Stimulated activated CD8-positive, alpha-beta memory T cell treated with anti-CD3 and anti-CD28 coated beads, Interleukin-15, amount 100 ng/mL, for 1 hour (primary cell): ENCODE measurements around the gene EEF1A2.

Source experiments
- DNase-seq: peaks from one replicate; pipeline ENCODE4 v3.0.0-alpha.2; 2020; ENCODE audit warnings: low read depth

EEF1A2 gene

DNA sequence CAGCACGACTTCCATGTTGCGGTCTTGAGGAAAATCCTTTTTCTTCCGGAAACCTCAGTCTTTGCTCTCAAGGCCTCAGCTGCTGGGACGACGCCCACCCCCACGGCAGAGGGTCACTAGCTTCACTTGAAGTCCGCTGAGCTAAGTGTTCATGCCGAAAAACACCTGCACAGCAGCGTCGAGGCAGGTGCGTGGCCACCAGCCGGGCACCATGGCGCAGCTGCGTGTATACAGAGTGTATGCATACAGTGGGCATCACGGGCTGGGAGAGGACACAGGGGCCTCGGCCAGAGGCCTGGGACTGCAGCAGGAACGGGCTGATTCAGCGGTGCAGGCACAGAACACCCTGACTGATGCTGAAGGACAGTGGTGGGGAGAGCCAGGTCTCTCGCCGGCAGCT, 46.5 kb downstream of the EEF1A2 start:
- no peak for DNase-seq

DNA sequence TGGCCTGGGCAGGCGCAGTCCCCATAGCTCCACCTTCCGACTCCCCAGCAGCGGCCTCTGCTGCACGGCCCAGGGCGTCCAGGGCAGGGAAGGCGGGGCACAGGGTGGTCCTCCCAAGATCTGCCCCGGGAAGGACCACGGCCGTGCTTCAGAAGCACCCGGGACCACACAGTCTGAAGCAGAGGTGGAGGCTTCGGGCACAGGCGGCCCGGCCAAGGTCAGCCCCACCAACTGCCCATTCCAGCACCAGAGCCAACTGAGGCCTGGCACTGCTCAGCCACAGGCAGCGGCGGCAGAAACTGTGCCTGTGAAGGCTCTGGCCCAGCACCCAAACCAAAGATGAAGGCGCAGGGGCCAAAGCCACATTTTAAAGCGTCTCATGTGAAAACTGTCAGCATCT, 47.1 kb downstream of the EEF1A2 start:
- DNase-seq = no peak

DNA sequence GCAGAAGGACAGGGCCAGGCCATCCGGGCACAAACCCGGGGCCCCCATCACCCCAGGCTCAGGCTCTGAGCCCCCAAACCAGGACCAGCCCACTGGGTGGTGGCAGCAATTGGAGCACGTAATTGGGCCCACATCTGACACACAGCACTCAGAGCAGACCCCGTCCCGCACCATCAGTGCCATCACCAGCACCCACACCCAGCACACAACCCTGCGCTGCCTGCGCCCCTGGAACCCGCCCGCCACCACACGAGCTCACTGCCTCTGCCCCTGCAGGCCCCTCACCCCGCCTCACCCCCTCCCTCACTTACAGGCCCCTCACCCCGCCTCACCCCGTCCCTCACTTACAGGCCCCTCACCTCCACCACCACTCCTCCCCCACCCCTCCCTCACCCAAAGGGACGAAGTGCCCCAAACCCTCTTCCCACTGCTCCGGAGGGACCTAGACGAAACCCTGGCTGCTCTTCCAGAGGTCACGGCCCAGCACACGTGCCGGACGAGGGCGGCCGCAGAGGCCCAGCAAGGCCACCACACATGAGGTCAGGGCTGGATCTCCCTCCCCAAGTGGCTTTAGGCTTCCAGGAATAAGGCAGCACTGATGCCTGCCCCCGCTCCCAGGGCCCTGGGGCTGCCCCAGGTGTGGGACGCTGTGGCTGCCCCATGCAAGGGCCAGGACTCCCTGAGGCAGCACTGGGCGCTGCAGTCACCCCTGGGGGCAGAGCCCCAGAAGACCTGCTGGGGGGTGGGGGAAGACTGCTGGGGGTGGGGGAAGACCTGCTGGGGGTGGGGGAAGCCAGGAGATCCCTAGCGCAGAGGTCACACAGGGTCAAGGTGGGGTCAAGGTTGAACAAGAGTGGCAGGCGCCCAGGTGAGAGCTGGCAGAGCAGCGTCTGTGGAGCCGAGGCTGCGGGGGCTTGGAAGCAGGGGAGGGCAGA, 48.8 kb downstream of the EEF1A2 start:
- no peak for DNase-seq

DNA sequence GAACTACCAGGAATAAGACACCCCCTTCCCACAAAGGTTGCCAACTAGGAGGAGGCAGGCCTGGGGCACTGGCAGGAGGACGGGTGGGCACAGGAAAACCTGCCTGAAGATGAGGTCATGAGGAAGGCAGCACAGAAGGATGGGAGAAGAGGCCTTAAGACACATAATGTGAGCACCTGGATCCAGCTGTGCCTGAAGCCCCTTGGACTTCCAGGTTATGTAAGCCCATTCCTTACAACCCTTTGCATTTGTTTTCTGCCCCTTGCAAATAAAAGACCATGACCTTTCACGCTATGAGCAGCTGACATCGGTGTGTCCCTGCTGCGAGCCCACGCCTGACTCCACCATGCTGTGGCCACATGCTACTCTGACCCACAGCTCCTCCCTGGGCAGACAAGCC, 49.9 kb downstream of the EEF1A2 start:
- DNase-seq = no peak

DNA sequence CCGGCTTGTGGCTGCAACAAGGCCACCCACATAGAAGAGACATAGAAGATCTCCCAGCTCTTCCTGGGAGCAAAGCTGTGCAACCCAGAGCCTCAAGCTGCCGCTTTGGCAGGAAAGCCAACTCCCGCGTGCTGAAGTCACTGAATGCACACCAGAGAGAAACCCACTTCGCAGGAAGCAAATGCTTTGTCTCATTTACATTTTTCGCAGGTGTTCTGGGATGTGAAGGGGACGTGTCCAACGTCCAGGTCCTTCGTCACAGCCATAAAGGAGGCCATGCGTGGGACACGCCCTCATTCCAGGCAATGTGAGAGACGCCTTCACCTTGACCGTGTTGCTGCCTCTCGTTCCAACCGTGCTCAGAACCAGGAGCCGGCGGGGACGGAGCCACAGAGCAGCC, 50.9 kb downstream of the EEF1A2 start:
- DNase-seq = no peak

DNA sequence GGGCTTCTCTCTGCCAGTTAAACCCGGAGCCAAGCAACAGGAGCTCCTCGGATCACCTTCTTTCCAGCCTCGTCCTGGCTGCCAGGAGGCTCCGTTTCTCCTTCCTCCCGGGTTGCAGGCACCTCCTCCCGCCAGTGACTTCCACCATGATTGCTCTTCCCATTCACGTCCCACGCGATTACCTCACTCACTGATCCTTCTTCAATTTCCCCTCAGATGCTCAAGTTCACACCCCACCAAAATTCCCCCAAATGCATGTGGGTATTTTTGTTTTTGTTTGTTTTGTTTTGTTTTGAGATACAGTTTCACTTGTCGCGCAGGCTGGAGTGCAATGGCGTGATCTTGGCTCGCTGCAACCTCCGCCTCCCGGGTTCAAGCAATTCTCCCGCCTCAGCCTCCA, 51.6 kb downstream of the EEF1A2 start:
- no peak for DNase-seq

DNA sequence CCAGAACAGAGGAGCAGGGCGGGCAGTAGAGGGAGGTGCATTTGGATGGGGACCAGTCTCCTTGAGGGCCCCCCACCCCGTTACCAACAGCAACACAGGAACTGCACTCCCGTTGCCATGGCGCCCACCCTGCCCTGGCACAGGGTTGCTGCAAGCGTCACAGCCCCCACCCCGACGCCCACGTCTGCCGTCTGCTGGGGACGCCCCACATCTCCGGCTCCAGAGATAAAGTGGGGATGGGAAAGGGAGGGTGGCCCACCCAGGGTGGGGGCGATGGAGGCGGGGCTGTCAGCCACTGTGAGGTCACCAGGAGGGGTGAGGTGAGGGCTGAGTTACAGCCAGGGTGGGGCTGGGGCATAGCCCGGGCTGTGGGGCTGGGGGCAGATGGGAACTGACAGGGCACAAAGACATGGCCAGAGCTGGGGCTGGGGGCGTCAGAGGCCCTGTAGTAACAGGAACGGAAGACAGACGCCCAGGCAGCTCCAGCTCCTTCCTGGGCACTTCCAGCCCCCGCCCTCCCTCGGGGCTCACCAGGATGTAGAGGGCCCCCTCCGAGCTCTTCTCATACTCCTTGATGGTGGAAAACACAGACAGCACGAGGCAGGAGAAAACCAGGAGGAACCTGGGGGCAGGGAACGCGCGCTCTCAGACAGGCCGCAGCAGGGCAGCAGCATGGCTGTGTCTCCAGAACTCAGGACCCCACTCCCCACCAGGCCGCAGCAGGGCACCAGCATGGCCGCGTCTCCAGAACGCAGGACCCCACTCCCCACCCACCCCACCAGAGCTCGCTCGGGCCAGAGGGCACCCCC, 52.5 kb downstream of the EEF1A2 start:
- no peak for DNase-seq

DNA sequence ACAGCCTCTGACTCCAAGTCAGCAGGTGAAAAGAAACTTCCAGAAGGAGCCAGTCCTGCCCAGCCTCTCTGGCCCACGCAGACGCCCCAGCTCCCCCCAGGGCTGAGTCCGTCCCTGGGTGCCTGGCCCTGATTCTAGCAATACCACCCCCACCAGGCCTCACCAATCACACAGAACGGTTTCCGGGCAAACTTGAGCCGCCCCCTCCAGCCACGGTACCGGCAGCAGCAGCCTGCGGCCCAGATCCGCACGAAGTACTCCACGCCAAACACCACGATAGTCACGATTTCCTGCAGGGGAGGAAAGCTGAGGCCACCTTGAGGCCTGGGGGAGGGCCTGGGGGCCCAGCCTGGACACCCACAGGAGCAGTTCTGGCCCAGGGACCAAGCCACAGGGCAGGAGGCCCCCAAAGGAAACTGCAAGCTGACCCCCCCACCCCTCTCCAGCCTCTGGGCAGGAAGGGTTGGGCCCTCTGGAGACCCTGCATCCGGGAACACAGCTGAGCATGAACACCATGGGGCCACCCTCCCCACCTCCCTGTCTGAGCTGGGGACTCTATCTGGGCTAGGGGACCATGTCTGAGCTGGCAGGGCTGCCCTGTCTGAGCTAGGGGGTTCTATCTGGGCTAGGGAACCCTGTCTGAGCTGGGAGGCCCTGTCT, 53.7 kb downstream of the EEF1A2 start:
- no peak for DNase-seq

DNA sequence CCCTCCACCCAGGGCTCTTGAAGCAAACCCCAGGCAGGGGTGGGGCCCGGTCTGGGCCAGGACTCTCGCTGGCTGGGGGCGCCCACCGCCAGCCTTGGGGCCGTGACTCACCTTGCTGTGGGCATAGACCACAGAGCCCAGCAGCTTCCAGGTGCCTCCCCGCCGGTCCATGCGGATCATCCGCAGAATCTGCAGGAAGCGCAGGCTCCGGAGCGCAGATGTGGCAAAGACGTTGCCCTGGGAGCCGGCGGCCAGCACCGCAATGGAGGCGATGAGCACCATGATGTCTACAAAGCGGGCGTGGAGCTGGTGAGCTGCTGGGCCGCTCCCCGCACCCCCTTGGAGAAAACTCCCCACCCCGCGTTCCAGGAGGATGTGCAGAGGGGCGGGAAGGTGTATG, 54.3 kb downstream of the EEF1A2 start:
- no peak for DNase-seq

DNA sequence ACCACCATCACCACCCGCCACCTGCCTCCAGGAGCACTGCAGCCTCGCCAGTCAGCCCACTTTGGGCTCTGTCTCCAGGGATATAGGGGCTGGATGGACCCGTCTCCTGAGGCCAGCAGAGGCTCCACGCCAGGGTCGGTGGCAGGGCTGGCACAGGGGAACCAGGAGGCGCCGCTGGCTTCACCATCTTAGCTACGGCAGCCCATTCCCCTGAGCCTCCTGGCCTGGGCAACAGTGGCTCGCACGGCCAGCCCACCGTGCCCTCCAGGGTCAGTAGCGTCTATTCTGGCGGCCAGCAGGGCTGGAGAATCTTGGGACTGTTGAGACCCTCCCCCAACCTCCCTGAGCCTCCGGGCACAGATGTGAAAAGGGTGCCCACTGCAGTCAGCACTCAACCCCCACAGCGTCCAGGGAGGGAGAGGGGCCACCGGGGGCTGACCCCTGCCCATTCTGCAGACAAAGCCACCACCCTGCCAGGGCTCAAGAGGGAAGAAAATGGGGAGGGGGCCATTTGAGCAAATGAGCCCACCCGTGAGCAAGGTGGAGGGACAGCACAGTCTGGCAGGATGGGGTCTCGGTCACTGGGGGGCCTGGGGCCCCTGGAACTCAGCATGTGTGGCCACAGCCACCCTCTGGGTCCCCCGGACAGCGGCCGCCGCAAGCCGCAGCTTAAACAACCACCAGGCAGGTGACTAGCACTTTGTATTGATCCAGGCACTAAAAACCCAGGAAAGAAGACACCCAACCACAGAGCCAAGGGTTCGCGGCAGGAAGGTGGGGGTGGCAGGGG, 55.1 kb downstream of the EEF1A2 start:
- DNase-seq = no peak

DNA sequence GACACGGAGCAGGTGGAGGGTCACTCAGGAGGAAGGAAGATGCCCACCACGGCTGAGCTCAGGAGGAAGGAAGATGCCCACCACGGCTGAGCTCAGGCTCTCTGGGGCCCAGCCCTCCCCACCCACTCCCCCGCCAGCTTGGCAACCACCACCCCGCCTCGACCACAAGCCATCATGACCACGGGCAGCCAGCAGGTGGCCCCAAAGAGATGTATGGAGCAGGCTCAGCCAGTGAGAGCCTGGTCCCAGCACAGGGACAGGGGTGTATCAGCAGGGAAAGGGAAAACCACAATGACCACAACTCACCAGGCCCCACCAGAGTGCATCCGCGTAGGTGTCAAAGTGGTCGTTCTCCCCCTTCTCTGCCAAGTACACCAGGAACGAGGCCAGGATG, 56.8 kb downstream of the EEF1A2 start:
- DNase-seq = peak; percentile 19

DNA sequence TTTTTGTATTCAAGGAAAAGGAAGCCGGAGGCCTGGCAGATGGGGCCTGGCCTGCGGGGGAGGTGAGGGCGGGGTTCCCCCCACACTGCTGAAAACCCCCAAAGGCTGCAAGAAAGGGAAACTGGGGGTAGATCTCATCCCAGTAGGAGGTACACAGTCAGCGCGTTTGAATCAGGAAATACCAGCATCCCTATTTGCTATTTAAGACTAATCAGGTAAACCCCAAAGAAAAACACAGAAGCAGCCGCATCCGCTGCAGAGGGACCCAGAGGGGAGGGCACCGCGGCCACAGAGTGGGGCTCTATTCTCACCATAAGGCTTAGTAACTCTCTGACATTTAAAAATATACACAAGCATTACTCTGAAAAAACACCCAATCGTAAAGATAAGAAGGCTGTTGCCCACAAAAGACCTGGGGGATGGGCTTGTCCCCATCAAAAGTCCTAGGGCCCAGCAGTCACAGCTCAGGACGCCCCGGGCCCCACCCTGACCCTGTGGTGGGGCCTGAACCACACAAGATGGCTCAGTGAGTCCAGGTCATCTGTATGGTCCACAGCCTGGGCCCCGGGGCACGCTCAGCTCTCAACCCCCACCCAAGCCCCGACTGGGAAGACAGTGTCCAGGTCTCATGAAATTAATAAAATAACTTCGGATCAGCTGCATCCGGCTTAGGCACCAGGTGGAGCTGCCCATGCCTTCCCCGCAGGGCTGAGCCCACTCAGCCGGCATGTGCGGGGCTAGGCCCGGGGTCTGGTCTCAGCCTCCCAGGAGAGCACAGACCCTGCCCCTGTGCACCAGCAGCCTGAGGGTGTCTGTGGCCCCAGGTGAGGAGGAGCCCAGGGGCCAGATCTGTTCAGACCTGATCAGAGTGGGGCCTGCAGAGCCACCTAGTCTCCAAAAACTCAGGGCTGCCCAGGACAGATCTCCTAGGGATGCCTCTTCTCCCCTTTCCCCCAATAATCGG, 57.5 kb downstream of the EEF1A2 start:
- no peak for DNase-seq

DNA sequence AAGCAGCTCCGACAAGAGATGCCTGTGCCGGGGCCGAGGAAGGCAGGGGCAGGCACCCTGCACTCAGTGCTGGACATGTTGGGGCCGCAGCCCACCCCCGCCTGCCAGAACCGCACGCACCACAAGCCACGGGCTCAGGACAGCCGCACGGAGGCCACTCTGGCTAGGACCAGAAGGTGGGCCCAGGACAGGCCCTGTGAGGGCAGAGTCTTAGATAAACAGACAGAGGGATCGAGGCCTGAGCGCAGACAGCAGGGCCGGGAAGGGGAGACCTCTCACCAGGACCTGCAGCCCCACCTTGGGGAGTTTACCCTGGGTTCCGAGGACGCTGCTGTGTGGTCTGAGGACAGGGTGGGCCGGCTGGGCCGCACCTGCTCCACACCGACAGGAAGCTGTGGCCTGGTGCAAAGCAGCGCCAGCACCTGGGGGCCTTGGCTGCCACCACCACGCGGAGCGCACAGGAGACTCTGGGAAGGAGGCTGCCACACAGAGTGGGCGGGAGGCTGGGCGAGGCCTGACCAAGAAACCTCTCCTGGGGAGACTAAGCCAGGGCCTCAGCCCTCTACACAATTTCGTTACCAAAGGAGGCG, 58.4 kb downstream of the EEF1A2 start:
- no peak for DNase-seq

DNA sequence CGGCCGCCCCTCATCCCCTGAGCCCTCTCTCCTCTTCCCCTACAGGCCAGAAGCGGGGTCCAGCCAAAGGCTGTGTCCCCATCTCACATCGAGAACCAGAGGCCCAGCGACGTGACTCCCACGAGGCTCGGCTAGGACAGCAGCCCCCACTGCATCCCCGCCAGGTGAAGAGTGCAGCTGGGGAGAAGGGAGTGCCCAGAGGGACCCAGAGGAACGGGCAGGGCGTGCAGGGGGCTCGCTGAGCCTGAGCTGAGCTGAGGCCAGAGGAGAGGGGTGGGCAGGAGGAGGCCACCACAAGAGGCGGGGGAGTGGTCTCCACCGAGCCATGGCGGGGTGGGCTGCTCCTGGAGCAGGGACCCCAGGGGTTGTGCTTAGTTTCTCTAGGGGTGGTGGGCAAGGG, 59.0 kb downstream of the EEF1A2 start:
- no peak for DNase-seq

DNA sequence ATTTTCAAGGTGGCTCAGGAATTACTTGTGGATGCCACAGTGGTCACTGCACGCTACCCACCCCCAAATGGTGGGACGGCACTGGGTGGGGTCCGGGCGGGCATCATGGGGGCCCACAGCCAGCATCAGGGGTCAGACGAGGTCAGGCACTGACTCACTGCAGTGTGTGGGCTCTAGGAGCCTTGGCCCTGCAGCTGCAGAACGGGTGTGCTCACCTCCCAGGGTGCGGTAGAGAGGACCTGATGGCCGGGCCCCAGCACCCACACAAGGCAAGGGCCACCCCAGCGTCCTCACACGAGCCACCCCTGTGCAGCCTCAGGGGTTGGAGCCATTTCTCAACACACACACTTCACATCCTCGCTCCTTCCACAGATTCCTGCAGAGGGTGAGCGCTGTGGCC, 60.8 kb downstream of the EEF1A2 start:
- no peak for DNase-seq
